Activated CD4-positive, alpha-beta T cell treated with anti-CD3 and anti-CD28 coated beads, Interleukin-2, amount 50 U/mL, for 24 hours (primary cell): Measurements from ENCODE around the gene DKK2.

Source experiments
- DNase-seq, 2 donors: peaks; one replicate each; pipeline ENCODE4 v3.0.0-alpha.2; 2020; ENCODE audit warnings: low read depth in 1 of 2, low spot score in 1 of 2

The DKK2 gene

GRCh38 chr4:107035819-107036583 is at the start of gene DKK2:
TSS of gene DKK2 (minus strand) at chr4:107036313. CDS start at chr4:107035591, 722 bp downstream.
- DNase-seq = no peak

GRCh38 chr4:107077192-107077591 is 41.1 kb upstream of the DKK2 start:
- no peak for DNase-seq

DNA sequence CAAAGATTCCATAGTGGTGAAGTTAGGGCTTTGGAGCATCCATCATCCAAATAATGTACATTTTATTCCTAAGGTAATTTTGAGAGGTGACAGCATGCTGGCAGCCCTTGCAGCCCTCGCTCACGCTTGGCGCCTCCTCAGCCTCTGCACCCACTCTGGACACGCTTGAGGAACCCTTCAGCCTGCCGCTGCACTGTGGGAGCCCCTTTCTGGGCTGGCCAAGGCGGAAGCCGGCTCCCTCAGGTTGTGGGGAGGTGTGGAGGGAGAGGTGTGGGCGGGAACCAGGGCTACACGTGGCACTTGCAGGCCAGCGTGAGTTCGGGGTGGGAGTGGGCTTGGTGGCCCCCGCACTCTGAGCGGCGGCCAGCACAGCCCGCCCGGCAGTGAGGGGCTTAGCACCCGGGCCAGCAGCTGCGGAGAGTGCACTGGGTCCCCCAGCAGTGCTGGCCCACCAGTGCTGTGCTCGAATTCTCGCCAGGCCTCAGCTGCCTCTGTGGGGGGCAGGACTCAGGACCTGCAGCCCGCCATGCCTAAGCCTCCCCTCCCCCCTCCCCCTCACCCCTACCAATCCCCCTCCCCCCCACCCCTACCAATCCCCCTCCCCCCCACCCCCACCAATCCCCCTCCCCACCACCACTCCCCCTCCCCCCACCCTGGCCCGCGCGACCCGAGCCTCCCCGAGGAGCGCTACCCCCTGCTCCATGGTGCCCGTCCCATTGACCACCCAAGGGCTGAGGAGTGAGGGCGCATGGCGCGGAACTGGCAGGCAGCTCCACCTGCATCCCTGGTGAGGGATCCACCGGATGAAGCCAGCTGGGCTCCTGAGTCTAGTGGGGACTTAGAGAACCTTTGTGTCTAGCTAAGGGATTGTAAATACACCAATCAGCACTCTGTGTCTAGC is 37.0 kb upstream of the DKK2 start:
- DNase-seq = no peak

- no peak for DNase-seq
Observed at GRCh38 chr4:107071108-107071507, 35.0 kb upstream of the DKK2 start.

GRCh38 chr4:107069049-107069448 is 32.9 kb upstream of the DKK2 start:
- no peak for DNase-seq

GRCh38 chr4:107068116-107068515 is 32.0 kb upstream of the DKK2 start:
- DNase-seq = no peak

- no peak for DNase-seq
Observed at GRCh38 chr4:107066621-107067020, 30.5 kb upstream of the DKK2 start.

- DNase-seq = no peak
Observed at GRCh38 chr4:107065201-107065600, 29.1 kb upstream of the DKK2 start.

DNA sequence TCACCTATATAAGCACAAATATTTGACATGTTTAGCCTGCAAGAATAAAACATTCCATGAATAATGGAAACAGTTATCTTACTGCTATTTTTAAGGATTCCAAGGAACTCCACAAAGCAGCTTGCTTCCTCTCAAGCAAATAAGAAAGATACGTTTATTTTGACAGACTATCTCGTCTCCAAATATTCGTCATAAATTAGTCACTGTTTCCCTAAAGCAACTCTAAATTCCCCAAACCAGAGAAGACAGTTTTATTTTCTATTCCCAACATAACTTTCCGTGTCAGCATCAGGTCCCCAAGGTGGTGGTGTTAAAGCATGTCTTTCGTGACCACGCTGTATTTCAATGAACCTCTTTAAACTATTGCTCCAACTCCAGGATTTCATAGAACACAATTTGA is 24.3 kb upstream of the DKK2 start:
- DNase-seq = no peak

GRCh38 chr4:107058828-107059227 is 22.7 kb upstream of the DKK2 start:
- no peak for DNase-seq

GRCh38 chr4:107050525-107051135 is 14.5 kb upstream of the DKK2 start:
- no peak for DNase-seq

- DNase-seq = no peak
Observed at GRCh38 chr4:107046261-107046660, 10.1 kb upstream of the DKK2 start.

- no peak for DNase-seq
Observed at GRCh38 chr4:107044170-107044569, 8.1 kb upstream of the DKK2 start.

- DNase-seq = no peak
Observed at GRCh38 chr4:107037199-107037584, 1.1 kb upstream of the DKK2 start.

GRCh38 chr4:107036584-107037198 is 578 bp upstream of the DKK2 start:
- DNase-seq = no peak

GRCh38 chr4:107034996-107035818 is 906 bp downstream of the DKK2 start:
- DNase-seq = no peak

- DNase-seq = no peak
Observed at GRCh38 chr4:107034091-107034995, 1.8 kb downstream of the DKK2 start.

DNA sequence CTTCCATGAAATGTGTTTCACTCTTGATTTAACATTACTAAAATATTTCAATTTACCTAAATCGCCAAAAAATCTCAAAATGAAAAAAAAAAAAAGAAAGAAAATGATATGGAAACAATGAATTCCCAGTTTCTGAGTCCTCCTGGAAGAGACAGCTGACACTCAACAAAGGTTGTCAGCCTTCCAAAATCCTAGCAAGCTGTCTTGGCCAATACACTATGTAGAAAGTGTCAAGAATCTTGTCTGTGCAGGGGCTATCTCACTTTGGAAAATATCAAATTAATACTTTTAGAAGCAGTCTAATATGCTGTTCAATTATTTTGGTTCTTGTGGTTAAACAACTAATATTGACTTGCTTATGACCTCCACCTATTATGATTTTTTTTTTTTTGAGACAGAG is 8.7 kb downstream of the DKK2 start:
- DNase-seq = no peak

DNA sequence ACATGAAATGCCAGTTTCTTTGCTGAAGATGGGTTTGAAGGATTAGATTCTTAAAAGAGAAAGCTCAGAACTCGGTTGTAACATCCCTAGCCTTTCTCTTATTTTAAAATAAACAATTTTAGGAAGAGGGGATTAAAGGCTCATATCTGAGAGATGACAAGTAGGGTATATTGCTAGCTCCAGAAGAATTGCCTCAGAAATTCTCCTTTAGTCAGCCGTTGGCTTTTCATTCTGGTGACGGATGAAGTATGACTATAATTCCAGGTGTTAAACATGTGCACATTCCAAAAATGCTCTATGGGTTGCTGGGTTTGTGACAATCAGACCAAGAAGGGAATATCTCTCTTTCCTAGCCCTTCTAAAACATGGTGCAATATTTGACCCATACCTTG is 17.8 kb downstream of the DKK2 start:
- DNase-seq = no peak
